GM12878 (cell line): Measurements from ENCODE around the gene ARHGEF10L. TPM values are rescaled to one million over a fixed set of nuclear protein-coding genes. Genes with fewer than 3 reads are reported as not detected.

ENCODE experiments used
- ATAC-seq: fragments of 200-7000 bp; cut with Tn5 transposase; 3 replicates; pipeline ENCODE4 v1.9.1; 2020; ENCODE audit warnings: mild to moderate bottlenecking, moderate library complexity
- BruUV-seq: library from RNA; stranded (reverse); fragments of 400-500 nt; replicated peaks from 2 replicates; lab custom pipeline; 2021; lab: Mats Ljungman, UMichigan
- CTCF ChIA-PET: fragments of 300-600 bp; sonication (Branson Sonifier 250); formaldehyde crosslinking; extraction: SDS; loops from one replicate; lab custom pipeline; 2021; ENCODE audit warnings: inconsistent platforms; lab: Yijun Ruan, JAX
- POLR2A ChIA-PET: fragments of 350-600 bp; formaldehyde crosslinking; extraction: SDS; loops from one replicate; lab custom pipeline; 2021; ENCODE audit warnings: inconsistent platforms; lab: Charles Lee
- RAD21 ChIA-PET: fragments of 300-600 bp; sonication (Branson Sonifier 250); formaldehyde crosslinking; loops from one replicate; lab custom pipeline; 2023; ENCODE audit warnings: antibody characterized with exemption; ENCODE audit not compliant: unreplicated experiment; lab: Charles Lee
- SMC1A ChIA-PET: fragments of 300-600 bp; sonication (Branson Sonifier 250); formaldehyde crosslinking; loops from one replicate; lab custom pipeline; 2023; ENCODE audit not compliant: unreplicated experiment, uncharacterized antibody; lab: Charles Lee
- DNase-seq: peaks from one replicate; pipeline ENCODE4 v3.0.0-alpha.2; 2011; ENCODE audit warnings: low read depth, low spot score
- FAIRE-seq: peaks from 3 replicates; lab custom pipeline; 2011; peaks lifted over from hg19 to GRCh38; lab: Jason Lieb, UNC
- H2AFZ ChIP-seq: 2 replicates; pipeline ENCODE4 v1.6.0; 2011; ENCODE audit warnings: low read depth, low read length, control low read depth; ENCODE audit not compliant: control insufficient read depth
- H3K27ac ChIP-seq: 2 replicates; pipeline ENCODE4 v1.5.1; 2011; ENCODE audit warnings: control low read depth; ENCODE audit not compliant: control insufficient read depth, insufficient read depth
- H3K27me3 ChIP-seq, 2 experiments: replicated peaks in 1 of 2; 2 replicates each; pipeline versions ENCODE4 v1.6.0 to v1.6.1; 2011; ENCODE audit warnings: low read length in 1 of 2; ENCODE audit not compliant: control insufficient read depth in 2 of 2, insufficient read depth in 2 of 2
- H3K36me3 ChIP-seq, 2 experiments: 2 replicates each; pipeline ENCODE4 v1.5.1; 2011; ENCODE audit warnings: low read length in 1 of 2; ENCODE audit not compliant: control insufficient read depth in 2 of 2, insufficient read depth in 2 of 2
- H3K4me1 ChIP-seq: 2 replicates; pipeline ENCODE4 v1.6.1; 2011; ENCODE audit warnings: mild to moderate bottlenecking, low read length, moderate library complexity, mixed read lengths; ENCODE audit not compliant: control insufficient read depth, insufficient read depth
- H3K4me2 ChIP-seq: 2 replicates; pipeline ENCODE4 v1.6.0; 2011; ENCODE audit warnings: control low read depth; ENCODE audit not compliant: control insufficient read depth, insufficient read depth
- H3K4me3 ChIP-seq: fragments of 200-600 bp; sonication (generic); 2 replicates; pipeline ENCODE4 v1.5.1; 2016
- H3K79me2 ChIP-seq: 2 replicates; pipeline ENCODE4 v1.6.0; 2011; ENCODE audit warnings: low read length; ENCODE audit not compliant: control insufficient read depth, insufficient read depth
- H3K9ac ChIP-seq: 2 replicates; pipeline ENCODE4 v1.8.0; 2011; ENCODE audit warnings: low read length, control low read depth, mixed read lengths; ENCODE audit not compliant: control insufficient read depth, insufficient read depth
- H3K9me3 ChIP-seq: replicated peaks from 3 replicates; pipeline ENCODE4 v1.5.1; 2011; ENCODE audit warnings: mild to moderate bottlenecking, low read length; ENCODE audit not compliant: control insufficient read depth, insufficient read depth
- H4K20me1 ChIP-seq: 2 replicates; pipeline ENCODE4 v1.6.0; 2011; ENCODE audit not compliant: control insufficient read depth, insufficient read depth
- BMI1 ChIP-seq: fragments of 450-650 bp; IDR thresholded peaks from 2 replicates; pipeline ENCODE4 v1.6.1; 2016; ENCODE audit warnings: mild to moderate bottlenecking, moderate library complexity, borderline replicate concordance
- CHD2 ChIP-seq: IDR thresholded peaks from 2 replicates; pipeline ENCODE4 v1.6.1; 2011; ENCODE audit warnings: low read depth, low read length, improper control_type of control experiment, borderline replicate concordance
- DPF2 ChIP-seq: fragments of 450-650 bp; IDR thresholded peaks from 2 replicates; pipeline ENCODE4 v1.6.1; 2017; ENCODE audit warnings: mild to moderate bottlenecking
- JUND ChIP-seq: IDR thresholded peaks from 2 replicates; pipeline ENCODE4 v1.6.1; 2012; ENCODE audit warnings: low read depth, mild to moderate bottlenecking, low read length, improper control_type of control experiment, moderate library complexity
- POLR2AphosphoS2 ChIP-seq: IDR thresholded peaks from 2 replicates; pipeline ENCODE4 v1.6.1; 2011; ENCODE audit warnings: low read depth, mild to moderate bottlenecking, low read length, improper control_type of control experiment, moderate library complexity
- ZNF24 ChIP-seq: fragments of 450-650 bp; IDR thresholded peaks from 2 replicates; pipeline ENCODE4 v1.6.1; 2017; ENCODE audit warnings: antibody characterized with exemption, mild to moderate bottlenecking
- ZNF622 ChIP-seq: fragments of 450-650 bp; IDR thresholded peaks from 2 replicates; pipeline ENCODE4 v1.6.1; 2017; ENCODE audit warnings: mild to moderate bottlenecking, inconsistent platforms
- ZSCAN29 ChIP-seq: fragments of 450-650 bp; IDR thresholded peaks from 2 replicates; pipeline ENCODE4 v1.6.1; 2017; ENCODE audit warnings: mild to moderate bottlenecking, moderate library complexity
- WGBS: methylation state at CpG from one replicate; pipeline ENCODE4 v1.1.6; 2016; ENCODE audit warnings: low lambda C conversion rate; ENCODE audit not compliant: insufficient replicate concordance, insufficient coverage; ENCODE audit errors: missing lambda C conversion rate; 5-methylcytosine and 5-hydroxymethylcytosine counted together
- in situ Hi-C: fragments of 300-500 bp; cut with MboI; formaldehyde crosslinking; loops from 9 replicates; pipeline ENCODE4 v1.14.3; 2018; ENCODE audit warnings: mixed read lengths
- intact Hi-C: fragments of 100-400 bp; cut with micrococcal nuclease; formaldehyde crosslinking; loops from one replicate; pipeline ENCODE4 v1.14.2; 2022; ENCODE audit not compliant: unreplicated experiment
- polyA plus RNA-seq, 11 experiments: library from polyadenylated mRNA; depleted of rRNA in 4 of 11; unstranded in 6 of 11; stranded (reverse) in 5 of 11; fragments of >200 nt; fragmentation: Nextera tagmentation in 4 of 11; fragmentation: Illumina TruSeq in 1 of 11; extraction: Ambion mirVana in 4 of 11; extraction: Trizol in 1 of 11; gene quantifications; 1 replicate in 1 of 11; 2 replicates in 10 of 11; pipeline versions ENCODE4 v1.2.1 to v1.2.3, GENCODE V29; 2011 to 2016; ENCODE audit warnings: inconsistent platforms in 2 of 11, missing spikeins in 2 of 11, low read depth in 1 of 11
- total RNA-seq, 4 experiments: library from RNA; depleted of rRNA in 3 of 4; stranded (reverse); fragments of >200 nt in 3 of 4; fragmentation: Illumina TruSeq in 1 of 4; extraction: Trizol in 1 of 4; gene quantifications; 2 replicates each; pipeline versions ENCODE4 v1.2.1 to v1.2.3, GENCODE V29; 2013 to 2021
- TF ChIP-seq, protein P1 (sequence below): IDR thresholded peaks from 2 replicates; pipeline ENCODE4 v1.6.1; 2012; ENCODE audit warnings: mild to moderate bottlenecking, low read depth, low read length
- TF ChIP-seq, protein P2 (sequence below): IDR thresholded peaks from 2 replicates; pipeline ENCODE4 v1.6.1; 2011; ENCODE audit warnings: mild to moderate bottlenecking, low read depth, low read length, moderate library complexity; ENCODE audit not compliant: insufficient replicate concordance
- TF ChIP-seq, protein P3 (sequence below): fragments of 450-650 bp; IDR thresholded peaks from 2 replicates; pipeline ENCODE4 v1.6.1; 2018; ENCODE audit warnings: borderline replicate concordance, mild to moderate bottlenecking; ENCODE audit not compliant: partially characterized antibody
- TF ChIP-seq, protein P4 (sequence below): IDR thresholded peaks from 2 replicates; pipeline ENCODE4 v1.6.1; 2012; ENCODE audit warnings: low read depth, low read length, improper control_type of control experiment
- TF ChIP-seq, protein P5 (sequence below): IDR thresholded peaks from 2 replicates; pipeline ENCODE4 v1.6.1; 2012; ENCODE audit warnings: low read depth, low read length, improper control_type of control experiment

ARHGEF10L gene
- total and polyA plus RNA-seq, 10 of the 15 experiments (the other 5 are each of a cell fraction or from before 2014, with no cell fraction given): 0.05 to 0.94 (median 0.28) TPM; not detected in 2

DNA sequence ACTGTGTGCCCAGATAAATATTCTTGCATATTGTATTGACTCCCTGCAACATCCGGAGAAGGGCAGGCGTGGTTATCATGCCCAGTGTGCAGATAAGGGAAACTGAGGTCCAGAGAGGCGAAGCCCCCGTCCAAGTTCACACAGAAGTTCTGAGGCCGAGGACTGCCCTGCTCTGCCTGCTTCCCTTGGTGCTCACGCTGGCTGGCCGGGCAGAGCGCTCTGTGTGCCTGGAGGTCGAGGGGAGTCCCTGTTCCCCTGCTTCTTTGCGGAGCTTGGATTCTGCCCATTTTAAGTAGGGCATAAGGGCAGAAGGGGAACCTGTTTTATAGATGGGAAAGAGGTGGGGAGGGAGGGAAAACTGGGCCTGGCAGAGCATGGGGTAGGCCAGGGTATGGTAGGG is 122.8 kb downstream of the ARHGEF10L start (continued):
- TF ChIP-seq, protein P1, sequence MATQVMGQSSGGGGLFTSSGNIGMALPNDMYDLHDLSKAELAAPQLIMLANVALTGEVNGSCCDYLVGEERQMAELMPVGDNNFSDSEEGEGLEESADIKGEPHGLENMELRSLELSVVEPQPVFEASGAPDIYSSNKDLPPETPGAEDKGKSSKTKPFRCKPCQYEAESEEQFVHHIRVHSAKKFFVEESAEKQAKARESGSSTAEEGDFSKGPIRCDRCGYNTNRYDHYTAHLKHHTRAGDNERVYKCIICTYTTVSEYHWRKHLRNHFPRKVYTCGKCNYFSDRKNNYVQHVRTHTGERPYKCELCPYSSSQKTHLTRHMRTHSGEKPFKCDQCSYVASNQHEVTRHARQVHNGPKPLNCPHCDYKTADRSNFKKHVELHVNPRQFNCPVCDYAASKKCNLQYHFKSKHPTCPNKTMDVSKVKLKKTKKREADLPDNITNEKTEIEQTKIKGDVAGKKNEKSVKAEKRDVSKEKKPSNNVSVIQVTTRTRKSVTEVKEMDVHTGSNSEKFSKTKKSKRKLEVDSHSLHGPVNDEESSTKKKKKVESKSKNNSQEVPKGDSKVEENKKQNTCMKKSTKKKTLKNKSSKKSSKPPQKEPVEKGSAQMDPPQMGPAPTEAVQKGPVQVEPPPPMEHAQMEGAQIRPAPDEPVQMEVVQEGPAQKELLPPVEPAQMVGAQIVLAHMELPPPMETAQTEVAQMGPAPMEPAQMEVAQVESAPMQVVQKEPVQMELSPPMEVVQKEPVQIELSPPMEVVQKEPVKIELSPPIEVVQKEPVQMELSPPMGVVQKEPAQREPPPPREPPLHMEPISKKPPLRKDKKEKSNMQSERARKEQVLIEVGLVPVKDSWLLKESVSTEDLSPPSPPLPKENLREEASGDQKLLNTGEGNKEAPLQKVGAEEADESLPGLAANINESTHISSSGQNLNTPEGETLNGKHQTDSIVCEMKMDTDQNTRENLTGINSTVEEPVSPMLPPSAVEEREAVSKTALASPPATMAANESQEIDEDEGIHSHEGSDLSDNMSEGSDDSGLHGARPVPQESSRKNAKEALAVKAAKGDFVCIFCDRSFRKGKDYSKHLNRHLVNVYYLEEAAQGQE: no peak

DNA sequence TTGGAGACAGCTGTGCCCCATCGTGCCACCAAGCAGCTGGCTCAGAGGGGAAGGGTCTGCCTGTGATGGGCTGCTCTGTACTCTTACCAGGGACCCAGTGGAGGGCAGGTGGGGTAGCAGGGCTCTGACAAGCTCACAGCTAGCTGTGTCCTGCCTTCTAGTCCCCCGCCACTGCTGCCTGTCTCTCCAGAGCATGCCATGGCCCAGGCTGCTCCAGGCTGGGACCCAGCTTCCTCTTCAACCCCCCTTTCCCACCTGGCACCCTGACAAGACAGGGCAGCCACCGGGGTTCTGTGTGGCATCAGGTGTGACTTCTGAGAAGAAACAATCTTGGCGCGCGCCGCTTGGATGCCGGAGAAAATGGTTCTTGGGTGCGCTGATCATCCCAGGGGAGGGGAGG is 123.3 kb downstream of the ARHGEF10L start:
- Histone ChIP-seq H3K9me3 (no peaks in the 10 kb centered on the region), H3K9ac (no peak overlapping the region), H3K4me2 (no peak overlapping the region), H3K4me1 (no peaks in the 10 kb centered on the region), H3K27ac (no peak overlapping the region), H3K36me3 (no peaks in the 10 kb centered on the region), H2AFZ (no peak overlapping the region), H3K4me3 (no peak overlapping the region), H3K27me3 (no peaks in the 10 kb centered on the region), H3K79me2 (no peaks in the 10 kb centered on the region), H4K20me1 (no peaks in the 10 kb centered on the region)
- no peak for FAIRE-seq
- no TSS peak for BruUV-seq
- intact Hi-C loops (loop anchor here (10.0 kb wide), 1 partner anchor 922 kb away; no protein-coding TSS in a partner anchor), in situ Hi-C loops (loop anchor here (10.0 kb wide), 1 partner anchor 432 kb away; no protein-coding TSS in a partner anchor)
- CTCF ChIA-PET: interaction anchor here (1.5 to 1.6 kb wide), 2 partner anchors 47 to 919 kb away, joined by 4 to 6 read pairs; no protein-coding TSS in a partner anchor
- POLR2A ChIA-PET: no interaction called here
- no peak for ATAC-seq
- no peak for DNase-seq
- RAD21 ChIA-PET: interaction anchor here (0.9 to 1.0 kb wide), 2 partner anchors 260 to 638 kb away, joined by 3 read pairs; no protein-coding TSS in a partner anchor
- SMC1A ChIA-PET: interaction anchor here (1.2 kb wide), 1 partner anchor 163 kb away, joined by 3 read pairs; no protein-coding TSS in a partner anchor
- WGBS: 57% methylated on average over 9 of the region's 9 CpGs
- no peak for TF ChIP-seq ZNF622
- TF ChIP-seq, protein P2, sequence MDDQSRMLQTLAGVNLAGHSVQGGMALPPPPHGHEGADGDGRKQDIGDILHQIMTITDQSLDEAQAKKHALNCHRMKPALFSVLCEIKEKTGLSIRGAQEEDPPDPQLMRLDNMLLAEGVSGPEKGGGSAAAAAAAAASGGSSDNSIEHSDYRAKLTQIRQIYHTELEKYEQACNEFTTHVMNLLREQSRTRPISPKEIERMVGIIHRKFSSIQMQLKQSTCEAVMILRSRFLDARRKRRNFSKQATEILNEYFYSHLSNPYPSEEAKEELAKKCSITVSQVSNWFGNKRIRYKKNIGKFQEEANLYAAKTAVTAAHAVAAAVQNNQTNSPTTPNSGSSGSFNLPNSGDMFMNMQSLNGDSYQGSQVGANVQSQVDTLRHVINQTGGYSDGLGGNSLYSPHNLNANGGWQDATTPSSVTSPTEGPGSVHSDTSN: no peak
- no peak for TF ChIP-seq BMI1
- TF ChIP-seq, protein P3, sequence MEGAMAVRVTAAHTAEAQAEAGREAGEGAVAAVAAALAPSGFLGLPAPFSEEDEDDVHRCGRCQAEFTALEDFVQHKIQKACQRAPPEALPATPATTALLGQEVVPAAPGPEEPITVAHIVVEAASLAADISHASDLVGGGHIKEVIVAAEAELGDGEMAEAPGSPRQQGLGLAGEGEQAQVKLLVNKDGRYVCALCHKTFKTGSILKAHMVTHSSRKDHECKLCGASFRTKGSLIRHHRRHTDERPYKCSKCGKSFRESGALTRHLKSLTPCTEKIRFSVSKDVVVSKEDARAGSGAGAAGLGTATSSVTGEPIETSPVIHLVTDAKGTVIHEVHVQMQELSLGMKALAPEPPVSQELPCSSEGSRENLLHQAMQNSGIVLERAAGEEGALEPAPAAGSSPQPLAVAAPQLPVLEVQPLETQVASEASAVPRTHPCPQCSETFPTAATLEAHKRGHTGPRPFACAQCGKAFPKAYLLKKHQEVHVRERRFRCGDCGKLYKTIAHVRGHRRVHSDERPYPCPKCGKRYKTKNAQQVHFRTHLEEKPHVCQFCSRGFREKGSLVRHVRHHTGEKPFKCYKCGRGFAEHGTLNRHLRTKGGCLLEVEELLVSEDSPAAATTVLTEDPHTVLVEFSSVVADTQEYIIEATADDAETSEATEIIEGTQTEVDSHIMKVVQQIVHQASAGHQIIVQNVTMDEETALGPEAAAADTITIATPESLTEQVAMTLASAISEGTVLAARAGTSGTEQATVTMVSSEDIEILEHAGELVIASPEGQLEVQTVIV: no peak
- no peak for TF ChIP-seq CHD2
- TF ChIP-seq ZNF24: no peak
- no peak for TF ChIP-seq POLR2AphosphoS2
- TF ChIP-seq DPF2: no peak
- TF ChIP-seq JUND: no peak
- TF ChIP-seq, protein P4, sequence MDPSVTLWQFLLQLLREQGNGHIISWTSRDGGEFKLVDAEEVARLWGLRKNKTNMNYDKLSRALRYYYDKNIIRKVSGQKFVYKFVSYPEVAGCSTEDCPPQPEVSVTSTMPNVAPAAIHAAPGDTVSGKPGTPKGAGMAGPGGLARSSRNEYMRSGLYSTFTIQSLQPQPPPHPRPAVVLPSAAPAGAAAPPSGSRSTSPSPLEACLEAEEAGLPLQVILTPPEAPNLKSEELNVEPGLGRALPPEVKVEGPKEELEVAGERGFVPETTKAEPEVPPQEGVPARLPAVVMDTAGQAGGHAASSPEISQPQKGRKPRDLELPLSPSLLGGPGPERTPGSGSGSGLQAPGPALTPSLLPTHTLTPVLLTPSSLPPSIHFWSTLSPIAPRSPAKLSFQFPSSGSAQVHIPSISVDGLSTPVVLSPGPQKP: no peak
- TF ChIP-seq, protein P5, sequence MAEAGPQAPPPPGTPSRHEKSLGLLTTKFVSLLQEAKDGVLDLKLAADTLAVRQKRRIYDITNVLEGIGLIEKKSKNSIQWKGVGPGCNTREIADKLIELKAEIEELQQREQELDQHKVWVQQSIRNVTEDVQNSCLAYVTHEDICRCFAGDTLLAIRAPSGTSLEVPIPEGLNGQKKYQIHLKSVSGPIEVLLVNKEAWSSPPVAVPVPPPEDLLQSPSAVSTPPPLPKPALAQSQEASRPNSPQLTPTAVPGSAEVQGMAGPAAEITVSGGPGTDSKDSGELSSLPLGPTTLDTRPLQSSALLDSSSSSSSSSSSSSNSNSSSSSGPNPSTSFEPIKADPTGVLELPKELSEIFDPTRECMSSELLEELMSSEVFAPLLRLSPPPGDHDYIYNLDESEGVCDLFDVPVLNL: no peak
- TF ChIP-seq ZSCAN29: no peak
